Hepatocyte (in vitro differentiated cells): Measurements from ENCODE around the gene SH3TC1. TPM values are rescaled to one million over a fixed set of nuclear protein-coding genes. Genes with fewer than 3 reads are reported as not detected.

Experiments
- DNase-seq: peaks from one replicate; pipeline ENCODE4 v3.0.0-alpha.2; 2016; ENCODE audit warnings: low spot score
- H2AFZ ChIP-seq: fragments of 200-600 bp; sonication (generic); 2 replicates; pipeline ENCODE4 v1.6.0; 2016; ENCODE audit warnings: antibody characterized with exemption, mild to moderate bottlenecking
- H3K27ac ChIP-seq: fragments of 200-600 bp; sonication (generic); 2 replicates; pipeline ENCODE4 v1.5.1; 2016; ENCODE audit warnings: mild to moderate bottlenecking
- H3K27me3 ChIP-seq: fragments of 200-600 bp; sonication (generic); 2 replicates; pipeline ENCODE4 v1.6.1; 2016
- H3K36me3 ChIP-seq: fragments of 200-600 bp; sonication (generic); replicated peaks from 2 replicates; pipeline ENCODE4 v1.5.1; 2016; ENCODE audit warnings: low read depth; ENCODE audit not compliant: insufficient read depth
- H3K4me1 ChIP-seq: fragments of 200-600 bp; sonication (generic); 2 replicates; pipeline ENCODE4 v1.5.1; 2016; ENCODE audit warnings: mild to moderate bottlenecking, moderate library complexity; ENCODE audit not compliant: insufficient read depth
- H3K4me2 ChIP-seq: fragments of 200-600 bp; sonication (generic); 2 replicates; pipeline ENCODE4 v1.6.0; 2016
- H3K4me3 ChIP-seq: fragments of 200-600 bp; sonication (generic); 2 replicates; pipeline ENCODE4 v1.5.1; 2016; ENCODE audit warnings: mild to moderate bottlenecking
- H3K79me2 ChIP-seq: fragments of 200-600 bp; sonication (generic); 2 replicates; pipeline ENCODE4 v1.6.0; 2017; ENCODE audit warnings: mild to moderate bottlenecking
- H3K9me2 ChIP-seq: fragments of 200-600 bp; sonication (generic); replicated peaks from 2 replicates; pipeline ENCODE4 v1.6.0; 2017; ENCODE audit warnings: mild to moderate bottlenecking; ENCODE audit not compliant: insufficient read depth
- H3K9me3 ChIP-seq: fragments of 200-600 bp; sonication (generic); 2 replicates; pipeline ENCODE4 v1.5.1; 2016; ENCODE audit warnings: low read depth, mild to moderate bottlenecking
- H4K20me1 ChIP-seq: fragments of 200-600 bp; sonication (generic); 2 replicates; pipeline ENCODE4 v1.6.0; 2016; ENCODE audit warnings: mild to moderate bottlenecking; ENCODE audit not compliant: insufficient read depth, poor library complexity, severe bottlenecking
- CTCF ChIP-seq: fragments of 200-600 bp; sonication (generic); IDR thresholded peaks from 2 replicates; pipeline ENCODE4 v1.5.1; 2016; ENCODE audit warnings: antibody characterized with exemption, mild to moderate bottlenecking; ENCODE audit not compliant: poor library complexity
- EZH2 ChIP-seq: fragments of 200-600 bp; sonication (generic); IDR thresholded peaks from 2 replicates; pipeline ENCODE4 v1.6.1; 2016; ENCODE audit warnings: antibody characterized with exemption, mild to moderate bottlenecking, borderline replicate concordance
- EZH2phosphoT487 ChIP-seq: fragments of 200-600 bp; sonication (generic); IDR thresholded peaks from one replicate; pipeline ENCODE4 v1.6.1; 2018; ENCODE audit warnings: antibody characterized with exemption, mild to moderate bottlenecking, low read depth, moderate library complexity; ENCODE audit not compliant: unreplicated experiment, severe bottlenecking
- WGBS: methylation state at CpG from one replicate; pipeline ENCODE4 v1.1.6; 2016; ENCODE audit warnings: low lambda C conversion rate; ENCODE audit errors: missing lambda C conversion rate; 5-methylcytosine and 5-hydroxymethylcytosine counted together
- polyA plus RNA-seq: library from polyadenylated mRNA; unstranded; fragments of >200 nt; fragmentation: Nextera tagmentation; extraction: Ambion mirVana; gene quantifications from 2 replicates; pipeline ENCODE4 v1.2.1, GENCODE V29; 2016
- total RNA-seq: library from RNA; depleted of rRNA; stranded (reverse); fragments of >200 nt; gene quantifications from 2 replicates; pipeline ENCODE4 v1.2.3, GENCODE V29; 2014

The SH3TC1 gene
- total and polyA plus RNA-seq, 2 experiments from 2014 or later, result 30.3 to 35.4 TPM

GRCh38 chr4:8264106-8264505 is 65.0 kb downstream of the SH3TC1 start:
- Histone ChIP-seq H3K4me2 (no peak overlapping the region), H3K27me3 (peaks cover 1% of the 10 kb centered on the region), H4K20me1 (no peaks in the 10 kb centered on the region), H3K79me2 (no peaks in the 10 kb centered on the region), H3K4me3 (no peak overlapping the region), H3K9me2 (no peaks in the 10 kb centered on the region), H2AFZ (no peak overlapping the region), H3K9me3 (no peaks in the 10 kb centered on the region), H3K27ac (no peak overlapping the region), H3K36me3 (no peaks in the 10 kb centered on the region), H3K4me1 (peaks cover 9% of the 10 kb centered on the region)
- no peak for TF ChIP-seq EZH2
- 92% methylated on average over 14 of the region's 14 CpGs for WGBS
- DNase-seq, result no peak

- peaks cover 18% of the 10 kb centered on the region for H3K4me1 ChIP-seq
- no peaks in the 10 kb centered on the region for H3K79me2 ChIP-seq
- no peaks in the 10 kb centered on the region for H3K9me2 ChIP-seq
- no peak overlapping the region for H2AFZ ChIP-seq
- no peak overlapping the region for H3K4me2 ChIP-seq
- H3K4me3 ChIP-seq, result no peak overlapping the region
- no peaks in the 10 kb centered on the region for H4K20me1 ChIP-seq
- no peaks in the 10 kb centered on the region for H3K36me3 ChIP-seq
- H3K27ac ChIP-seq, result no peak overlapping the region
- TF ChIP-seq CTCF, result no peak
- TF ChIP-seq EZH2phosphoT487, result no peak
- no peak for TF ChIP-seq EZH2
- 94% methylated on average over 15 of the region's 20 CpGs for WGBS
- DNase-seq, result no peak
- peaks cover 8% of the 10 kb centered on the region for H3K27me3 ChIP-seq
- H3K9me3 ChIP-seq, result no peaks in the 10 kb centered on the region
These were observed 66.3 kb downstream of the SH3TC1 start for GRCh38 chr4:8265171-8265929.

- no peak overlapping the region for H3K4me3 ChIP-seq
- no peaks in the 10 kb centered on the region for H4K20me1 ChIP-seq
- H3K9me2 ChIP-seq, result no peaks in the 10 kb centered on the region
- H3K4me2 ChIP-seq, result no peak overlapping the region
- H3K36me3 ChIP-seq, result no peaks in the 10 kb centered on the region
- no peak overlapping the region for H2AFZ ChIP-seq
- TF ChIP-seq CTCF, result no peak
- no peak for TF ChIP-seq EZH2
- no peak for TF ChIP-seq EZH2phosphoT487
- no peaks in the 10 kb centered on the region for H3K79me2 ChIP-seq
- DNase-seq, result no peak
- no peaks in the 10 kb centered on the region for H3K9me3 ChIP-seq
- peaks cover 16% of the 10 kb centered on the region for H3K27me3 ChIP-seq
- WGBS, result 93% methylated on average over 6 of the region's 6 CpGs
- peaks cover 20% of the 10 kb centered on the region for H3K4me1 ChIP-seq
- no peak overlapping the region for H3K27ac ChIP-seq
These were observed 67.0 kb downstream of the SH3TC1 start for GRCh38 chr4:8266088-8266487.

GRCh38 chr4:8266508-8266907 is 67.4 kb downstream of the SH3TC1 start:
- no peak for DNase-seq
- H3K79me2 ChIP-seq, result no peaks in the 10 kb centered on the region
- 70% methylated on average over 8 of the region's 8 CpGs for WGBS
- H3K36me3 ChIP-seq, result no peaks in the 10 kb centered on the region
- H3K27ac ChIP-seq, result no peak overlapping the region
- H4K20me1 ChIP-seq, result no peaks in the 10 kb centered on the region
- peaks cover 20% of the 10 kb centered on the region for H3K27me3 ChIP-seq
- no peak overlapping the region for H3K4me3 ChIP-seq
- H3K9me2 ChIP-seq, result no peaks in the 10 kb centered on the region
- no peak overlapping the region for H3K4me2 ChIP-seq
- H3K9me3 ChIP-seq, result no peaks in the 10 kb centered on the region
- no peak overlapping the region for H2AFZ ChIP-seq
- no peak for TF ChIP-seq EZH2phosphoT487
- TF ChIP-seq CTCF, result no peak
- no peak for TF ChIP-seq EZH2
- H3K4me1 ChIP-seq, result peaks cover 20% of the 10 kb centered on the region
